HG02588 (cell line): ENCODE measurements around the gene NFIC.
"Not testable (repeated sequence)": the region's sequence is repeated elsewhere in the genome, so short reads cannot be mapped to it uniquely, and the experiment has no call there.

Experiments
- ATAC-seq: cut with Tn5 transposase; IDR thresholded peaks from one replicate; pipeline ENCODE4 v1.9.1; 2021; ENCODE audit warnings: mild to moderate bottlenecking, moderate library complexity; ENCODE audit not compliant: unreplicated experiment

The NFIC gene

GRCh38 chr19:3370728-3371591 lies 4.6 kb downstream of the NFIC start:
- ATAC-seq: no peak

- no peak for ATAC-seq
Measured at GRCh38 chr19:3372413-3372812, 6.0 kb downstream of the NFIC start.

GRCh38 chr19:3373971-3374368 lies 7.6 kb downstream of the NFIC start:
- no peak for ATAC-seq

- ATAC-seq: no peak
Measured at GRCh38 chr19:3374369-3375112, 8.2 kb downstream of the NFIC start.

GRCh38 chr19:3375221-3376090 lies 9.1 kb downstream of the NFIC start:
- no peak for ATAC-seq

- ATAC-seq: not testable (repeated sequence)
Measured at GRCh38 chr19:3376091-3376455, 9.7 kb downstream of the NFIC start.

- ATAC-seq: no peak
Measured at GRCh38 chr19:3378352-3379150, 12.2 kb downstream of the NFIC start.

GRCh38 chr19:3380829-3381228 lies 14.4 kb downstream of the NFIC start:
- no peak for ATAC-seq

GRCh38 chr19:3381701-3382372 lies 15.5 kb downstream of the NFIC start:
- ATAC-seq: no peak

GRCh38 chr19:3382460-3383100 lies 16.2 kb downstream of the NFIC start:
- ATAC-seq: no peak

- ATAC-seq: no peak
Measured at GRCh38 chr19:3383121-3383722, 16.8 kb downstream of the NFIC start.

DNA sequence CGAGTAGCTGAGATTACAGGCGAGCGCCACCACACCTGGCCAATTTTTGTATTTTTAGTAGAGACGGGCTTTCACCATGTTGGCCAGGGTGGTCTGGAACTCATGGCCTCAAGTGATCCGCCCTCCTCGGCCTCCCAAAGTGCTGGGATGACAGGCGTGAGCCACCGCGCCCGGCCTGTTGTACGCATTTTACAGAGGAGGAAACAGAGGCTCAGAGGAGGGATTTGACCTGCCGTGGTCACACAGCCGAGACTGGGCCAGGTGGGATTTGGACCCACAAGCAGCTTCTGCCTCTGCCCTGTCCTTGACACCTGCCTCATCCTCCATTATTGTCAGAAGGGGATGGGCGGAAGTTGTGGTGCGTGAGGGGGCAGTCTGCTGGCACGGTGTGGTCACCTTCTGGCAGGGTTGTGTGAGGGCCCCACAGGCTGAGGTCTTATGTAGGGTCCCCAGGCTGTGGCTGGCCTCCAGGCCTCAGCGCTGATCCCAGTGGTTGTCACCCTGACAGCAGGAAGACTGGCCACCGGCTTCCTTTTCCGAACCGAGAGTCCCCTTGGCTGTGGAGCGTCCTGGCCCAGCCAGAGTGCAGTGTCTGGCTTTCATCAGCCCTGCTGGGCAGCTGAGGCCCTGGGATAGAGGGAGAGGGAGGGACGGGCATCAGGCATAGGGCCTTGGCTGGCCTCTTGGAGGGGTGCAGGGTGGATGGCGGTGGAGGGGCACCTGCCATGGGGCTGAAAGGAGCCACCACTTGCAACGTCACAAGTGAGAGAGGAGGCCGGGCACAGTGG lies 20.3 kb downstream of the NFIC start:
- no peak for ATAC-seq

GRCh38 chr19:3387645-3388589 lies 21.5 kb downstream of the NFIC start:
- no peak for ATAC-seq

GRCh38 chr19:3389446-3389778 lies 23.0 kb downstream of the NFIC start:
- no peak for ATAC-seq

- no peak for ATAC-seq
Measured at GRCh38 chr19:3389876-3390371, 23.5 kb downstream of the NFIC start.

DNA sequence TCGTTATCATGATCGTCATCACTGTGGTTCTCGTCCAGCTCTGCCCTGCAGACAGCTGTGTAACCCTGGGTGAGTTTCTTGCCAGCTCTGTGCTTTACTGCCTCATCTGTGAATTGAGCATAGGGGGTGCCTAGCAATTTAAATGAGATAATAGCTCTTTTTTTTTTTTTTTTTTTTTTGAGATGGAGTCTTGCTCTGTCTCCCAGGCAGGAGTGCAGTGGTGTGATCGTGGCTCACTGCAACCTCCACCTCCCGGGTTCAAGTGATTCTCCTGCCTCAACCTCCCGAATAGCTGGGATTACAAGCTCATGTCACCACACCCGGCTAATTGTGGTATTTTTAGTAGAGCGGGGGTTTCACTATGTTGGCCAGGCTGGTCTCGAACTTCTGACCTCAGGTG lies 25.5 kb downstream of the NFIC start:
- ATAC-seq: not testable (repeated sequence)

DNA sequence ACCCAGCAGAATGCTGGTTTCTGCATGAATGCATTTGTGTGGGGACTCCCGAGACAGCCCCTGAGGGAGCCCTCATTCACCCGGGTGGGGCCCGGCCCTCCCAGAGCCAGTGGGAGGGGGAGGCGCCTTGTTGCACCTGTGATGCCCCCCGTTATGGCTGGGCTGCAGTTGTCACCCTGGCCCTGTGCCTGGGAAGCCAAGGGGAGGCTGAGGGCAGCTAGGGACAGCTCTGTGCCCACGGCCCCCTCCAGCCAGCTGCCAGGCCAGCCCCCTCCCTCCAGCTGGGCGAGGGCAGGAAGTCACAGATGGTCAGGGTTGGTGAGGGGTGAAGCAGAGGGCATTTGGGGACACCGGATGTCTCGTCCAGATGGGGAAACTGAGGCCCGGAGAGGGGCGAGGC lies 26.1 kb downstream of the NFIC start:
- no peak for ATAC-seq
